ENCODE data around the gene FAM20A.
"Not testable (repeated sequence)": the region's sequence is repeated elsewhere in the genome, so short reads cannot be mapped to it uniquely, and the experiment has no call there.

FAM20A gene

DNA sequence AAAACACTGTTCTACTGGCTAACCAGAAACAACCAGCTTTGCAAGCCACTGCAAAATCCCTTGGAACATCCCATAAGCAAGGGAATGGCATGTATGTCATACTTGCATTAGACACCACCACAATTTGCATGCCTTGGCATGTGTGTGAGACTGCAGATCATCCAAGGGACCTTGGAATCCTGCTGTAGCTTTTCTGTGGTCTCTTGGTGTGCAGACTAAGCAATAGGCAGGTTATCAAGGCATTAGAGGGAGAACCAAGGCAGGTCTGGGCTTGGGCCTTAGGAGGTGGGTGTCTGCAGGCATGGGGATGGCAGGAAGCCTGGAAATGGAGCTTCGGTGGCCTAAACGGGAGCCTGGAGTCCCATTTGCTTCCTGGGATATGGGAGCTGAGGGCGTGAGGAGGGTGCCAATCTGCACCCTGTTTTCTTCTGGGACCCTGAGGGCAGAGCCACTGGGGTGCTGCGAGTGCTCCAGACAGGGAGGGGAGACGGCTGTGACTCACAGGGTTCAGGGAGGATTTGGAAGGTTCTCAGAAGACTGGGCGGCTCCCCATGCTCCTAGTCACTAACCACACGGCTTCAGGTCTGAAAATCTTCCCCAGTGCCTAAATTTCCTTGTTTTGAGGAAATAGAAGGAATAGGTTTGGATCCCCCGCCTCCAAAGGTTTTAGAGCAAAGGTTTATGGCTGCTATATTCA, 36.6 kb downstream of the FAM20A start:
- no peak for DNase-seq

DNA sequence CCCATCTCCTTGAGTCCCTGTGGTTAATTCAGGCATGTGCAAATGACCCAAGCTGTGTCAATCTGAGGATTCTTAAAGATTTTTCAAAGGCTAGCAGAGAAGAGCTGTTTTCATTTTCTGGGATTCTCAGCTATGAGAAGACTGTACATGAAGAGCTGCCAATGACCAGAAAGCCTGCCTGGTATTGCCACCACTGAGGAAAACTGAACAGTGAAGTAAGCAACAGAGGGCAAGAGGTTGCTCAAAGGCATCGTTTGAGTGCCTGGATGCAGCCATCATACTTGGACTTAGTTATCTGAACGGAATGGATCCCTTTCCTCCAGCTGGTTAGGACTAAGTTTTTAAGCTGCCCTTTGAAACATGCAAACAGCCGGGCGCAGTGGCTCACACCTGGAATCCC, 38.4 kb downstream of the FAM20A start:
- DNase-seq, result no peak

DNA sequence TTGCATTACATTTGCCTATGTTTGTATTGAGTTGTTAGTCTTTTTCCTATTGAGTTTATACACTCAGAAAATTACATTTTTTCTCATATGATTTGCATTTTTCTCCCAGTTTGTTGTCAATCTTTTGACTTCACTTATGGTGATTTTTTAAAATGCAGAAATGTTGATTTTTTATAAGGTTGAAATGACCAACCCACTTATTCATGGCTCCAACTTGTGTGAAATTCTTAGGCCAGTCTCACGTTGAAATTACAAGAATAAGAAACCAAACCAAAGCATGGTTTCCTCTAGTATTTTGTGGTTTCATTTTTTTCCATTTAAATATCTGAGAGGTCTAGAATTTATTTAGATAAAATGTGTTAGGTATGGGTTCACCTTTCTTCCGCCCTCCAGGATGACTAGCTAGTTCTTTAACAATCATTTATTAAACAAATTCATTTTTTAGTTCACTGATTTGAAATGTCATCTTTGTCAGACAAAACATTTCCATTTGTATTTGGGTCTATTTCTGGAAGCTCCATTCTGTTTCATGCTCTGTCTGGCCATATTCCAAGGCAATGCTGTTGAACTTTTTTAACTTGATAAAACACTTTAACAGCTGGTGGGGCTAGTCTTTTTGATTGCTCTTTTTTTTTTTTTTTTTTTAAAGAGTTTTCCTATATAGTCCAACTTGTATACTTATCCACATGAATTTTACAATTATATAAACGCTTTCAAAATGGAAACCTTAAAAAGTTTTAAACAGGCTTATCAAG, 40.0 kb downstream of the FAM20A start:
- DNase-seq, result no peak

DNA sequence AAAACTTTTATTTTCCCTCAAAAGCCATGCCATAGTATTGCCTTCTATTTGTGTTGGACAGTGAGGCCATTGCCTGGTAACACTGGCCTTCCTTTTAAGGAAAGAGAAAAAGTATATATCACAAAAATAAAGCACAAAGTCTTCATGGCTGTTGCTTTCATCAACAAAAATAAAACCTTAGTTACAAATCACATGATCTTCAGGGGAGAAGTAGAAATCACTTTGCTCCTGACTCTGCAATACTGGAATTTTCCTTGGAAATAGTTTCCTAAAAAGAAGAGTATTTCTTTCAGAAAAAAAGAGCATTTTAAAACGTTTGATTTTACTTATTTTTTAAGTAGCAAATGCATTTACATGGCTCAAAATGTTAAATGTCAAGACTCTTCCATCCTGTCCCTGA, 41.9 kb downstream of the FAM20A start:
- DNase-seq, result no peak

DNA sequence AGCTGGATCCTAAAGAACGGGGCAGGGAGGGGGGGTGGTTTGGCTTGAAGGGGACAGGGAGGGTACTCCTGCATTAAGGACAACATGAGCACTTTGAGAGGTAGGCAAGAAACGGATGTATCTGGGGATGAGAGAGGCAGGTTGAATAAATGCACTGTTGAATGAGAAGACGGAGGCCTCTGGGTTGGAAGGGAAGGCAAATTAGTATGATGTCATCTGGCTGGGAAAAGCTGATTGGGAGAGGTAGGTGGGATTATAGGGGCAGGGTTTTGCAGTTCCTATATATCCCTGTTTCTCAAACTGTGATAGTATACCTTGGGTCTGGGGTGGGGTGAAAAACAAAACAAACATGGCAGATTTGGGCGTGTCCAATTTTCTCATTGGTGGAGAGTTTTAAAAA, 44.6 kb downstream of the FAM20A start:
- no peak for DNase-seq

DNA sequence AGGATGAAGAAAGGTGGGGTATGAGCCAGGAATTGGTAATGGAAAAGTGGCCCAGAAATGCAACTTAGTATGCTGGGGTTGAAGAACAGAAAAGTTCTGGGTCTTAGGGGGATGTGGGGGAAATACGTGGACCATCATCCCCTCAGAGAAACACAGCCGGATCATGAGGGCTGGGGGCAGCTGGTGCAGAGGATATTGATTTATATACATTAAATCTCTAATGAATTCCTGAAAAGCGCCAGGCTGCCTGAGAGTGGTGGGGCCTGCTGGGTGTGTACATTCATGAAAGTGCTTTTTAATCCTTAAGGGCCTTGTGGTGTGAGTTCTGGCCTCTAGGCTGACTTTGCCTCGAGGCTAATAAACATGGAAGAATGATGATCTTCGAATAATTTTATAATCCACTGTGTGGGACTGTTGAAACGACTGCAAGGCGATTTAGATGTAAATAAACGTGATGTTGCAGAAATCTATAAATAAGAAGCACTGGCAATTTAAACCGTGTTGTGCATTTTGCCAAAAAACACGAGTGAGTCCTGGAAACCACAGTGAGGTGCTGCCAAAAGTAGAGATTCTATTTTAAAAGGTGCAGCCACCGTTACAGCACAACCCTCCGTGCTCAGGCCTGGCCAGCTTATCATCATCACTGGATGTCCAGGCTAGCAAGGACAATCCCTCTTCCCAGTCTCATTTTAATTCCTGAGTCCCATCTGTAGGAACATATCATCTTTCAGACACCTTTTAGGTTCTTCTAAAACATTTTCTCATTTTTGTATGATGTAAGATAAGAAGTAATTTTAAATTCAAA, 56.9 kb downstream of the FAM20A start:
- DNase-seq, result no peak

DNA sequence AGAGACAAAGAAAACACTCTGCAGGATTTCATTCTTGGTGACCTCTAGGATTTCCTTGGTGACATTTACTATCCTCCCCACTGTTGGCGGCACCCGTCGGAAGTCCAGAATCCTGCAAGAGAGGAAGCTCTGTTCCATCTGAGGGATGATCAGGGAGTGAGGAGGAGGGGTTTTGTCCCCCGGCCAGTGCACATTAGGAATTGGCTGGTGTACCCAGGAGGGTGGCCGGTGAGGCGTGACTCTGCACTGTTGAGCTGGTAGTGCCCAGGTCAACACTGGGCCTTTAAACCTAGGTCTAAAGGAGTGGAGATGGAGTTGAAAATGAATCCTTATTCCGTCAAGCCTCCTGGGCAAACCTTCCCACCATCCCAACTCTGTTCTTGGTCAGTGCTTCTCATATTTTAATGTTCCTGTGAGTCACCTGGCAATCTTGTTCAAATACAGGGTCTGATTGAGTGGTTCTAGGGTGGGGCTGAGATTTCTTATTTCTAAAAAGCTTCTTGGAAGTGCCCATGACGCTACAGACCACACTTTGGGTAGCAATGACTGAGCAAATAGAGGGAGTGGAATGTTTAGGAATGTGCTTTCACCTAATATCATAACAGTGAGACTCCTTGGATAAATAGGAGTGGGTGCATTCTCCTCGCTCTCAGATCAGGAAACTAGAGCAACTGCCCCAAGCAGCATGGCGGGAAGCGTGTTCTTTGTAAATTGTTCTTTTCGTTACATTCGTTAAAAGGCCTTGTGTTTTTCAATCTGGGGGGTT, 58.3 kb downstream of the FAM20A start:
- DNase-seq, result no peak

DNA sequence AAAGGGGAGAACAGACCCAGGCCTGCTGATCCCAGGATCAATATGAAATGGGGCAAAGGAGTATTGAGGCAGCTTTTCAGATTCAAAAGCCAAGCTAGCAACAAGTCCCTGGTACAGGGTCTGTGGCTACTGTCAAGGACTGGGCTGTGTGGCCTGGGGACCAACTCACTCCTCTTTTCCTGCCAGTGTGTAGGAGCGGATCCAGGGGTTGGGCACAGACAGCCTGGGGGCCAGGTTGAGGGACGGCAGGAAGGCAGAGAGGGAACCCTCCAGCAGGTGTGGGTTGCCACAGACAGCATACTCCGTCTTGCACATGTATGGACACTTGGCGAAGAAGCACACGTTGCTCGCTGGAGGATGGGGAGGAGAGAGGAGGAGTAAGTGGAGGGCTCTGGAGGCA, 59.4 kb downstream of the FAM20A start:
- no peak for DNase-seq

DNA sequence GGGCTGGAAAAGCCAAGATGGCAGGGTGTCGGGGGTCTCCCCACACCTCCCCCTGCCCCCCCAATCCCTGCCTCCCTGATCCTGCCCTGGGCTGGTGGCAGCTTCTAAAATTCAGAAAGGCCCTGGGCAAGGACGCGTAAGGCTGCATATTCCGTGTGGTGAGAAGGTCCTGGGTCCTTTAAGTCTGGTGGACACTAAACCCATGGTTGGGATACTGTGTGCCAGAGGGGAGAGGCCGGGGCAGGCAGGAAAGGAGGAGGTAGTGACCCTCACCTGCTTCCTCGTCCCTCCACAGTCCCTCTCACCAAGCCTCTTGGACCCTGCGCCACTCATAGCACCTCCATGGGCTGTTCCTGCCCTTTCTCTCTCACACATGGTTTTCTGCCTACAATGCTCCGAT, 60.2 kb downstream of the FAM20A start:
- DNase-seq, result no peak

DNA sequence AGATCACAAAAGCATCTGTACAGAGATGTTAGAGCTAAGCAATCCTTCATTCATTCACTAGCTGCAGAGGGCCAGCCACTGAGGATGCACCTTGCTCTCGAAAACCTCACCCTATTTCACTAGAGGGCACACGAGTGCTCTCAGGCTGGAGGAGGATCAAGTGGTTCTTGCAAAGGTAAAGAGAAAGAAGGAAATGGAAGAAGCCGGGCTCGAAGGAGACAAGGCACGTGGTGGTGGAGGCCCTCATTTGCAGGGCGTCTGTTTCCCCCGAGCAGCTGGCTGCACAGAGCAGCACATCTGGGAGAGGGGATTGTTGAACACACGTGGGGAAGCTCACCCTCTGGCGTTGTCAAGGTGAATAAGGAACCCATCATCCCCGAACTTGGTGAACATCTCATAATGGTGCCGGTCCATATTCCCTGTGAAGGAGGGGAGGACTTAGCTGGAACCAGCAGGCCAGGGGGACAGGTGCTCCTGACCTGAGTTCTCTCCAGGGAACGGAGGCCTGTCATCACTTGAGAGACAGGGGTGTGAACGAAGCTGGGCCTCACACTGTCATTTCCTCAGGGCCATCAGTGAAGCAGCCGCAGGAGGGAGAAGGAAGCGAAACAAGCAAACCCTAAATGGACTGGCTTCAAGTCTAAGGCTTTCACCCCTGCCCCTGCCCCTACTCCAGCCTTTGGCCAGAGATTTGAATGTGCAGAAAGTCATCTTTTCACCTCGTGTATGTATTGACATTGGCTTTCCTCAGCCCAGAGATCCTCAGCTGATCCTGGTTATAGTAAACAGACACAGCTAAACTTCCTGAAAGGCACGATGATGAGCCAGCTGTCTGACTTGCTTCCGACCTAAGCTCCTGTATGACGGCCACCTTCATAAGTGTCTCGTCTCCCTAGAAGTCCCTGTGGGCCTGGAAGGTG, 61.4 kb downstream of the FAM20A start:
- DNase-seq, result no peak

DNA sequence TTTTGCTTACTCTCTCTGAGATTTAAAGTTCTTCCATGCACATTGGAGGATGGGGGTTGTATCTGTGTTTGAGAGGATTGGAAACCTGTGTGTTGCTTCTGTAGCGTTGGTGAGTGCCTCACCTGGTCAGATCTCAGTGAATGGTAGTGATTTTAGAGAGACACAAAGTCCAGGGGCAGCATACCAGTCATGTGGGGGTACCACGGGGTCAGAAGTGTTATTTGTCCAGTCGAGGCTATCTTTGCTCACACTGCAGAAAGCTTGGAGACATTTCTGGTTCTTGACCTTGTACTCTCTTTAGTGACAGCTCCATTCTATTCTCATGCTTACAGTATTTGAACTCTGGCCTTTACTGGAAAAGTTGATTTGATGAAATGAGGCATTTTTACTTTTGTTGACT, 65.2 kb downstream of the FAM20A start:
- no peak for DNase-seq

DNA sequence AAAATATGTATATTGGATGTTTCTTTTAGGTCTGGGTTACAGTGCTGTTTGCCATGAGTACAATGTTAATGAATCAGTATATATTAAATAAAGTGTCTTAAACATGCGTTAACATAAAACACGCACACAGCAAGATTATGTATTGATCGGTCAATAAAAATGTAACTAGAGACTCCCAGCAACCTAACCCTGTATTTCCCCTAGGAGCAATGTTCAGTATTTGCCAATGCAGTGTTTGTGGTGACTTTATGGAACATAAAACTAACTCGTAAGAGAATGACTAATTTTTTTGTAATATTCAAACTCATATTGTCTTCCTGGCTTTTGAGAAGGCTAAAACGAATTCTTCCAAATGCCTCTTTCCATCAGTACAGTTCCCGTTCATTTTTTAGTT, 66.5 kb downstream of the FAM20A start:
- no peak for DNase-seq

DNA sequence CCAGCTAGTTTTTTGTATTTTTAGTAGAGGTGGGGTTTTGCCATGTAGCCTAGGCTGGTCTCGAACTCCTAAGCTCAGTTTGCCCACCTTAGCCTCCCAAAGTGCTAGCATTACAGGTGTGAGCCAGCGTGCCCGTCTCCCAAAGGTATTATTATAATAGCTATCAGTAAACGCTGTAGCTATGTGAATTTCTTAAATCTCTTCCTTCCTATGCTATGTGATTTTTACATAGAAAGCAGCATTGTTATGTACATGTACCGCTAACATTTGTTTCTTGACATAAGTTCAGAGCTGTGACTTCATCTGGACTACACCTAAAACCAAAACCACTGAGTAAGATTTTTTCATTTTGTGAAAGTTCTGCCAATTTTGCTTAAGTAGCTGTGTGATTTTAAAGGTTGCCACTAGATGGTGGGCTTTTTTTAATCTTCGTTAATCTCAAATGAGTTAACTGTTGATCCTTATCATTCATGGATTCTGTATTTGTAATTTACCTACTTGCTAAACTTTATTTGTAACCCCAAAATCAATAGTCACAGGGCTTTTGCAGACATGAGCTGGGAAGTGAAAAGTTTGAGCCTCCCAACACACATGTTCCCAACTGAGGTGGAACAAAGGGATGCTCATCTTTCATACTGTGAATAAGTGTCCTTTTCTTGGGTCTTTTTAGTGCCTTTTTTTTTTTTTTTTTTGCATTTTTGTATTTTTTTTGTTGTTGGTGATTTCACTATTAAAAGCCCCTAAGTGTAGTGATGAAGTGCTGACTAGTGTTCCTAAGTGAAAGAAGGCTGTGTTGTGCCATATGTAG, 67.1 kb downstream of the FAM20A start:
- no peak for DNase-seq

DNA sequence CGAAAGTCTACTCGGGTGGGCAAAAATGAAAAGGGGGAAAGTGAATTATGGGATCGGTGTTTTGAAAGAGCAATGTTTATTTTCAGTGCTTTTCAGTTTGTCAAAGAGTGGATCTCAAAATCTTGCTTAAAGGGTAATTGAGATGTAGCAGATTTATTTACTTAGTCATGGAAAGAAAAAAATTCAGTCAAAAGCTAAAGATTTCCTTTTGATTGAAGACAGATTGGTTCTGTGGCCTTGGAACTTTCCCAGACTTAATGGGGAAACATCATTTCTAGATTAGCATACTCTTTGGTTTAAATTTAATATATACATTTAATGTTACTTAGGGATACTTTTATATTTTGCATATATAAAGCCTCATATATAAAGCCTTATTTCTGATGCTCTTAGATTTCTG, 68.3 kb downstream of the FAM20A start:
- no peak for DNase-seq

DNA sequence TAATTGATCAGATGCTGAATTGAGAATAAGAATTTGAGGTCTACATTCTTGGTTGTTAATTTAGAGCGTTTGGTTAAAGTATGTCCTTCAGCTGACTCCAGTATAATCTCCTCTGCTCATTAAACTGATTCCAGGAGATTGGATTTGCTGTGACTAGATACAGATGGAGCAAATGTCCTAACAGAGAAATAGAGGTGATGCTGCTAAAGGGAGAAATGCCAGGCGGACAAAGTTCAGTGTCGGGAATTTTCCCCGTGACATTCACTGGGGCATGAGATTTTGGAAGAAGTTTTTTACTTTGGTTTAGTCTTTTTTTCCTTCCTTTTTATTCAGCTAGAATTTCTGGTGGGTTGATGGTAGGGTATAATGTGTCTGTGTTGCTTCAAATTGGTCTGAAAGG, 69.9 kb downstream of the FAM20A start:
- no peak for DNase-seq

DNA sequence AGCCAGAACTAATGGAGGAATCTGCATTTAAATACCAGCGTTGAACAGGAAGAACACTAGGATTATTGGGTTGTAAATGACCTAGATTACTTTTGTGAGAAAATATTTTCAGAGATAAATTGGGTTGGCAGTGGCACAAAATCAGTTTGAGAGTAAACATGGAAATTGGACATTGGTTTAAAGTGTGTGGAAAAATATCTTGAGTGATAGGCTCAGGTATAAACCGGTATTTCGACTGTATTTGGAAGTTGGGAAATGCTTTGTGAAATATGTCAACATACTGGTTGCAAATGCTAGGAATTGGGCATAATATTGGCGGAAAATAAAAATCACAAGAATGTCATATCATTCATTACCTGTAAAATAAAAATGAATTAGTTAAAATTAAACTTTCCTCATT, 73.9 kb downstream of the FAM20A start:
- DNase-seq, result no peak

DNA sequence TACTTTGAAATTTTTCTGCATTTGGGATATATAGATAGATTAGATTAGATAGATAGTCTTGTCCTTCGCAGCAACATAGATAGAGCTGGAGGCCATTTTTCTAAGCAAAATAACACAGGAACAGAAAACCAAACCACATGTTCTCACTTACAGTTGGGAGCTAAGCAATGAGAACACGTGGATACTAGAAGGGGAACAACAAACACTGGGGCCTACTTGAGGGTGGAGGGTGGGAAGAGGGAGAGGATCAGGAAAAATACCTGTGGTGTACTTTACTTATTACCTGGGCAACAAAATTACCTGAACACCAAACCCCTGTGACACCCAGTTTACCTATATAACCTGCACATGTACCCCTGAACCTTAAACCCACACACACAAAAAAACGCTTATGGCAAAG, 74.6 kb downstream of the FAM20A start:
- DNase-seq, result no peak

DNA sequence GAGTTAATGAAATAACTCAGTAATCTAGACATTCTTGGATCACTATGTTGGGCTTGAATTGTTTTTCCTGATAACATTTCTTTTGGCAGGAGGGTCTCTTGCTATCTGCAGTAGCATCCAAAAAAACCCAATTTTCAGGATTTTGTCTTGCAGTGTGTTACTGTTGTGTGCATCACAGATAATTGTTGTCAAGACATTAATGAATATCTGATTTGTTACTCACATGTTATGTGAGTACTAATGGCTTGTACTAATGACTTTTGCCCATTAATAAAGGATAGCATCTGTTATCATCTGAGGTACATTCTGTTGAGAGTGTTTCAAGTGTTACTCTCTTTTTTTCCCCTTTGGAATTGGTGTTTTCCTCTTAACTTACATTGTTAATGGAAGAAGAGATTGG, 78.9 kb downstream of the FAM20A start:
- no peak for DNase-seq

DNA sequence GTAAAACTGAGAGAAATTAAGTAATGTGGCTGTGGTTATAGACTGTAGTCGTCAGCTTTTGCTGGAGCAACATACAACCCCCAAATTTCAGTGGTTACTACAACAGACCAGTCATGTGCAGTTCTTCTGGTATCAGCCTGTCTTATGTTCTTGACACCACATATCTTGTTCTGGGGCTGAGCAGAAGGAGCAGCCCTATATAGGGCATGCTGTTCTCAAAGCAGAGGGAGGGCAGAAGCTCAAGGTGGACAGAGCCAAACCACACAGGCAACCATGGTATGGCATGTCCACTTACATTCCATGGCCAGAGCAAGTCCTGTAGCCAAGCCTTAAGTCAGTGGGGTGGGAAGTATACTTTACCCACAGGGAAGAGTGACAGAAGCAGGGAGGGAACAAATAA, 81.3 kb downstream of the FAM20A start:
- no peak for DNase-seq

DNA sequence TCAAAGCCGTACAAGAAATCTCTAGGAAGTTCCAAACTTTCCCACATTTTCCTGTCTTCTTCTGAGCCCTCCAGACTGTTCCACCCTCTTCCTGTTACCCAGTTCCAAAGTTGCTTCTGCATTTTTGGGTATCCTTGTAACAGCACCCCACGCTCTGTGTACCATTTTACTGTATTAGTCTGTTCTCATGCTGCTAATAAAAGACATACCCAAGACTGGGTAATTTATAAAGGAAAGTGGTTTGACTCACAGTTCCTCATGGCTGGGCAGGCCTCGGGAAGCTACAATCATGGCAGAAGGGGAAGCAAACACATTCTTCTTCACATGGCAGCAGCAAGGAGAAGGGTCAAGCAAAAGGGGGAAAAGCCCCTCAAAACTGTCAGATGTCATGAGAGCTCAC, 82.1 kb downstream of the FAM20A start:
- DNase-seq, result not testable (repeated sequence)

All from NCI-H510A (cell line).